Bronchial epithelial cell (primary cell): ENCODE results near the gene BAK1. TPM values are rescaled to one million over a fixed set of nuclear protein-coding genes. Genes with fewer than 3 reads are reported as not detected.

Experiments
- DNase-seq: peaks from one replicate; pipeline ENCODE4 v3.0.0-alpha.2; 2010; ENCODE audit warnings: low read depth
- FAIRE-seq: peaks from 2 replicates; lab custom pipeline; 2011; peaks lifted over from hg19 to GRCh38; lab: Jason Lieb, UNC
- H3K27me3 ChIP-seq: 2 replicates; pipeline ENCODE4 v1.5.1; 2011; ENCODE audit warnings: low read length; ENCODE audit not compliant: control insufficient read depth, insufficient read depth
- H3K36me3 ChIP-seq: 2 replicates; pipeline ENCODE4 v1.5.1; 2011; ENCODE audit warnings: low read length; ENCODE audit not compliant: control insufficient read depth, insufficient read depth
- H3K4me3 ChIP-seq: 2 replicates; pipeline ENCODE4 v1.5.1; 2011; ENCODE audit warnings: mild to moderate bottlenecking, low read depth, low read length, control low read depth
- CTCF ChIP-seq: IDR thresholded peaks from 2 replicates; pipeline ENCODE4 v1.5.1; 2011; ENCODE audit warnings: mild to moderate bottlenecking, moderate library complexity, low read length, control low read depth, inconsistent platforms; ENCODE audit not compliant: insufficient read depth, severe bottlenecking
- total RNA-seq: library from RNA; depleted of rRNA; stranded (reverse); fragments of >200 nt; gene quantifications from 2 replicates; pipeline ENCODE4 v1.2.1, GENCODE V29; 2014

The BAK1 gene
- total RNA-seq, 1 donor from 2014 or later: 25.5 TPM

GRCh38 chr6:33577718-33578117, 2.4 kb downstream of the BAK1 start:
- H3K36me3 ChIP-seq: peaks cover 27% of the 10 kb centered on the region
- H3K4me3 ChIP-seq: no peak overlapping the region
- TF ChIP-seq CTCF: no peak
- DNase-seq (no peak), FAIRE-seq (no peak)
- H3K27me3 ChIP-seq: no peaks in the 10 kb centered on the region

- no peak for FAIRE-seq
- H3K27me3 ChIP-seq: no peaks in the 10 kb centered on the region
- TF ChIP-seq CTCF: no peak
- H3K36me3 ChIP-seq: peaks cover 28% of the 10 kb centered on the region
- peak; percentile 80 for DNase-seq
- no peak overlapping the region for H3K4me3 ChIP-seq
Measured at GRCh38 chr6:33577106-33577535, 3.0 kb downstream of the BAK1 start.

GRCh38 chr6:33576668-33577067, 3.4 kb downstream of the BAK1 start:
- no peaks in the 10 kb centered on the region for H3K27me3 ChIP-seq
- H3K4me3 ChIP-seq: no peak overlapping the region
- no peak for FAIRE-seq
- no peak for TF ChIP-seq CTCF
- peaks cover 28% of the 10 kb centered on the region for H3K36me3 ChIP-seq
- no peak for DNase-seq

GRCh38 chr6:33575211-33575610, 4.9 kb downstream of the BAK1 start:
- TF ChIP-seq CTCF: no peak
- H3K36me3 ChIP-seq: peaks cover 28% of the 10 kb centered on the region
- FAIRE-seq: no peak

GRCh38 chr6:33571637-33572316, 8.3 kb downstream of the BAK1 start:
- FAIRE-seq (no peak), DNase-seq (no peak)
- peaks cover 23% of the 10 kb centered on the region for H3K36me3 ChIP-seq
- H3K27me3 ChIP-seq: no peaks in the 10 kb centered on the region
- H3K4me3 ChIP-seq: peak overlapping the region; percentile 64
- no peak for TF ChIP-seq CTCF

More at GRCh38 chr6:33575211-33575610, 4.9 kb downstream of the BAK1 start:
- no peak for DNase-seq
- H3K27me3 ChIP-seq: no peaks in the 10 kb centered on the region
- no peak overlapping the region for H3K4me3 ChIP-seq
